Ovary (tissue), 9 donors: ENCODE measurements around the gene ACTA1. TPM values are rescaled to one million over a fixed set of nuclear protein-coding genes. Genes with fewer than 3 reads are reported as not detected.

Experiments
- DNase-seq, 5 donors: peaks; one replicate each; pipeline ENCODE4 v3.0.0-alpha.2; 2019 to 2020
- H3K27ac ChIP-seq, 2 donors: fragments of 200-600 bp; one replicate each; pipeline versions ENCODE4 v1.5.1 to v1.8.0; 2019 to 2022
- H3K27me3 ChIP-seq: fragments of 200-600 bp; one replicate; pipeline ENCODE4 v1.8.0; 2022
- H3K36me3 ChIP-seq: fragments of 200-600 bp; sonication (generic); one replicate; pipeline ENCODE4 v1.5.1; 2019
- H3K4me1 ChIP-seq: one replicate; pipeline ENCODE4 v1.8.1; 2013; ENCODE audit warnings: mild to moderate bottlenecking, moderate library complexity; ENCODE audit not compliant: insufficient read depth
- H3K4me3 ChIP-seq: fragments of 200-600 bp; sonication (generic); one replicate; pipeline ENCODE4 v1.5.1; 2017
- H3K9me3 ChIP-seq, 2 donors: fragments of 200-600 bp in 1 of 2; sonication (generic) in 1 of 2; one replicate each; pipeline versions ENCODE4 v1.5.1 to v1.8.1; 2013 to 2019; ENCODE audit warnings: mild to moderate bottlenecking in 1 of 2, moderate library complexity in 1 of 2
- CTCF ChIP-seq, 3 donors: fragments of 450-650 bp in 2 of 3; fragments of 200-600 bp in 1 of 3; IDR thresholded peaks; one replicate each; pipeline versions ENCODE4 v1.5.1 to v1.8.0; 2016 to 2022; ENCODE audit warnings: antibody characterized with exemption in 3 of 3, mild to moderate bottlenecking in 1 of 3
- EP300 ChIP-seq: sonication (generic); formaldehyde crosslinking; IDR thresholded peaks from one replicate; pipeline ENCODE4 v1.6.1; 2017; ENCODE audit warnings: antibody characterized with exemption
- POLR2A ChIP-seq: fragments of 450-650 bp; IDR thresholded peaks from one replicate; pipeline ENCODE4 v1.6.1; 2017; ENCODE audit warnings: antibody characterized with exemption, mild to moderate bottlenecking, moderate library complexity
- WGBS, 3 donors: extraction: QIAGEN DNeasy Blood & Tissue Kit in 1 of 3; methylation state at CpG; one replicate each; pipeline versions ENCODE4 v1.1.5 to v1.1.7; 2013 to 2017; 5-methylcytosine and 5-hydroxymethylcytosine counted together
- intact Hi-C, 4 donors: fragments of 100-400 bp; cut with DNase I; formaldehyde crosslinking; loops; one replicate each; pipeline versions ENCODE4 v1.11.0 to v1.15.1; 2022 to 2023
- polyA plus RNA-seq, 2 donors: library from polyadenylated mRNA; stranded (reverse); fragments of 200-250 nt in 1 of 2; fragments of 350-450 nt in 1 of 2; fragmentation: Illumina TruSeq in 1 of 2; extraction: RNeasy Lipid Tissue Mini Kit (QIAGEN cat#74804) in 1 of 2; gene quantifications; one replicate each; pipeline ENCODE4 v1.2.3, GENCODE V29; 2013 to 2014
- total RNA-seq, 7 donors: library from RNA; depleted of rRNA in 2 of 7; stranded (reverse); fragments of >200 nt in 2 of 7; fragmentation: NEBNext Ultra II Directional in 3 of 7; extraction: Animal tissue kit (Norgen Biotek cat#: 25700) in 3 of 7; gene quantifications; one replicate each; pipeline versions ENCODE4 v1.1.0 to v1.2.4, GENCODE V29; 2016 to 2023
- donor health status: DM: no; HTN: no; CAD: no; lungs with moderate emphysema.
- donor health status: DM: no; HTN: no; CAD: no.
- donor health status: Bipolar disorder and iron deficiency.
- donor health status: DM: yes; HTN: yes; CAD: no.
- donor health status: DM: no; HTN: no; CAD: no.
- donor health status: DM: yes; HTN: yes; CAD: no.

The ACTA1 gene
- total and polyA plus RNA-seq, 9 donors = 0.33 to 3.3 (median 0.70) TPM; not detected in 4

GRCh38 chr1:229438021-229438420 is 4.1 kb upstream of the ACTA1 start:
- Histone ChIP-seq H3K27ac (no peak overlapping the region), H3K27me3 (peaks cover 8% of the 10 kb centered on the region), H3K9me3 (no peaks in the 10 kb centered on the region), H3K4me3 (no peak overlapping the region), H3K4me1 (peaks cover 2% of the 10 kb centered on the region), H3K36me3 (no peaks in the 10 kb centered on the region)
- no peak for DNase-seq
- TF ChIP-seq POLR2A = no peak
- no peak for TF ChIP-seq CTCF (IDR thresholded peaks at IDR 0.05)
- no peak for TF ChIP-seq EP300
- WGBS, 3 donors = 92 to 98% (median 96%) methylated on average over 3 of the region's 3 CpGs
- intact Hi-C loops = no loop called here

- TF ChIP-seq CTCF (IDR thresholded peaks at IDR 0.05) (no peak), POLR2A (no peak), EP300 (no peak)
- no peaks in the 10 kb centered on the region for H3K9me3 ChIP-seq
- H3K27ac ChIP-seq = no peak overlapping the region
- H3K36me3 ChIP-seq = no peaks in the 10 kb centered on the region
- WGBS, 3 donors = 91 to 96% (median 96%) methylated on average over 2 of the region's 2 CpGs
- H3K4me3 ChIP-seq = no peak overlapping the region
- intact Hi-C loops = no loop called here
- no peak for DNase-seq
- H3K27me3 ChIP-seq = peaks cover 11% of the 10 kb centered on the region
- H3K4me1 ChIP-seq = peaks cover 2% of the 10 kb centered on the region
Observed at GRCh38 chr1:229437443-229437842, 3.5 kb upstream of the ACTA1 start.

- TF ChIP-seq CTCF (IDR thresholded peaks at IDR 0.05) (no peak), EP300 (no peak), POLR2A (no peak)
- no peak overlapping the region for H3K4me3 ChIP-seq
- DNase-seq = no peak
- no peaks in the 10 kb centered on the region for H3K9me3 ChIP-seq
- H3K27me3 ChIP-seq = peaks cover 11% of the 10 kb centered on the region
- intact Hi-C loops = no loop called here
- 63 to 72% (median 67%) methylated on average over 7 of the region's 7 CpGs for WGBS, 3 donors
- no peaks in the 10 kb centered on the region for H3K36me3 ChIP-seq
- H3K27ac ChIP-seq = no peak overlapping the region
- peaks cover 12% of the 10 kb centered on the region for H3K4me1 ChIP-seq
Observed at GRCh38 chr1:229436201-229436600, 2.3 kb upstream of the ACTA1 start.

GRCh38 chr1:229434641-229435051 is 752 bp upstream of the ACTA1 start:
- Histone ChIP-seq H3K4me3 (no peak overlapping the region), H3K27me3 (peaks cover 16% of the 10 kb centered on the region), H3K9me3 (no peaks in the 10 kb centered on the region), H3K36me3 (no peaks in the 10 kb centered on the region), H3K27ac (no peak overlapping the region), H3K4me1 (peaks cover 15% of the 10 kb centered on the region)
- 1 to 2% (median 2%) methylated on average over 27 of the region's 27 CpGs for WGBS, 3 donors
- TF ChIP-seq CTCF (IDR thresholded peaks at IDR 0.05) = no peak
- TF ChIP-seq POLR2A = no peak
- no peak for TF ChIP-seq EP300
- intact Hi-C loops = no loop called here
- no peak for DNase-seq
